ENCODE results near the gene DIPK2A. TPM values are rescaled to one million over a fixed set of nuclear protein-coding genes. Genes with fewer than 3 reads are reported as not detected.

The DIPK2A gene
- total and polyA plus RNA-seq, 2 of the 13 experiments (the other 11 are each of a cell fraction or from before 2014, with no cell fraction given) = 5.8 to 8.0 TPM

DNA sequence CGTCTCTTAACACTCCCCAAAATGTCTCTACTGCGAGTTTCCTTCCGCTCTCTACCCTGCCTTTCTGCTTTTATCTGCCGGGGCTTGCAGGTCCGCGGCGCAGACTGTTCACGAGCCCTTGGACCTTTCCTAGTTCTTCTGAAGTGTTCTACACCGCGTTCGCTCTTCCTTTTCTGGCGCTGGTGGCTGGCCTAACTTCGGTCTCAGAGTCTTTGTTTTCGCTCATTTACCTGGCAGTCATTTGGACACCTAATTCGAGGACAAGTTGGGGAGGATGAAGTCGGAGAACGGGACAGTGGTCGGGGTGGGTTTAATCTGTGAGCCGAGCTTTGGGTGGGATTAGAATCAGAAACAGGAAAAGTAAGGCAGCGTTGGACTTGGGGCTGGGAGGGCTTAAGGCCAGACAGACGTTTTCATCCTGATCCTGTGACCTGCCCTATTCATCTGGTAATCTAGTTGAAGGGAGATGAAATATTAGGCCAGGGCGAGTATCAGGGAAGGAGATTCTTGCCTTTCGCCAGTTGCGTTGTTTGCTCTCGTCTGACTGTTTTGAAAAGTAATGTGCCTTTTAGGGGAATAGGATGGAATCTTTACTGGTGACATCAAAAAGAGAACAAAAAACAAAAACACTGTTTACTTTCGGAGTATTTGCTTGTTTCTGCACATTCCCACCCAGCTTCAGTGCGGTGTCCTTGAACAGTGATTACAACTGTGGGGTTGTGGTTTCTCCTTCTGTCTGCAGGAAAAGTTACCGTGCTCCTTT is 1.8 kb downstream of the DIPK2A start (continued):
- TF ChIP-seq, protein P1, sequence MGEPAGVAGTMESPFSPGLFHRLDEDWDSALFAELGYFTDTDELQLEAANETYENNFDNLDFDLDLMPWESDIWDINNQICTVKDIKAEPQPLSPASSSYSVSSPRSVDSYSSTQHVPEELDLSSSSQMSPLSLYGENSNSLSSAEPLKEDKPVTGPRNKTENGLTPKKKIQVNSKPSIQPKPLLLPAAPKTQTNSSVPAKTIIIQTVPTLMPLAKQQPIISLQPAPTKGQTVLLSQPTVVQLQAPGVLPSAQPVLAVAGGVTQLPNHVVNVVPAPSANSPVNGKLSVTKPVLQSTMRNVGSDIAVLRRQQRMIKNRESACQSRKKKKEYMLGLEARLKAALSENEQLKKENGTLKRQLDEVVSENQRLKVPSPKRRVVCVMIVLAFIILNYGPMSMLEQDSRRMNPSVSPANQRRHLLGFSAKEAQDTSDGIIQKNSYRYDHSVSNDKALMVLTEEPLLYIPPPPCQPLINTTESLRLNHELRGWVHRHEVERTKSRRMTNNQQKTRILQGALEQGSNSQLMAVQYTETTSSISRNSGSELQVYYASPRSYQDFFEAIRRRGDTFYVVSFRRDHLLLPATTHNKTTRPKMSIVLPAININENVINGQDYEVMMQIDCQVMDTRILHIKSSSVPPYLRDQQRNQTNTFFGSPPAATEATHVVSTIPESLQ (CRISPR knock-in tag; conservative IDR thresholded peaks at IDR 0.05) = no peak
- no peak for TF ChIP-seq ZNF607 (CRISPR knock-in tag; IDR thresholded peaks at IDR 0.05; ENCODE audit: borderline replicate concordance)
- TF ChIP-seq NFRKB (IDR thresholded peaks at IDR 0.05) = no peak
- no peak for TF ChIP-seq ZFY (CRISPR knock-in tag; IDR thresholded peaks at IDR 0.05)
- TF ChIP-seq, protein P2, sequence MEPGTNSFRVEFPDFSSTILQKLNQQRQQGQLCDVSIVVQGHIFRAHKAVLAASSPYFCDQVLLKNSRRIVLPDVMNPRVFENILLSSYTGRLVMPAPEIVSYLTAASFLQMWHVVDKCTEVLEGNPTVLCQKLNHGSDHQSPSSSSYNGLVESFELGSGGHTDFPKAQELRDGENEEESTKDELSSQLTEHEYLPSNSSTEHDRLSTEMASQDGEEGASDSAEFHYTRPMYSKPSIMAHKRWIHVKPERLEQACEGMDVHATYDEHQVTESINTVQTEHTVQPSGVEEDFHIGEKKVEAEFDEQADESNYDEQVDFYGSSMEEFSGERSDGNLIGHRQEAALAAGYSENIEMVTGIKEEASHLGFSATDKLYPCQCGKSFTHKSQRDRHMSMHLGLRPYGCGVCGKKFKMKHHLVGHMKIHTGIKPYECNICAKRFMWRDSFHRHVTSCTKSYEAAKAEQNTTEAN (CRISPR knock-in tag; conservative IDR thresholded peaks at IDR 0.05) = no peak
- TF ChIP-seq ZNF724P (CRISPR knock-in tag; IDR thresholded peaks at IDR 0.05; ENCODE audit: borderline replicate concordance) = no peak
- no peak for TF ChIP-seq ZNF224 (CRISPR knock-in tag; IDR thresholded peaks at IDR 0.05)
- TF ChIP-seq ZBTB25 (CRISPR knock-in tag; IDR thresholded peaks at IDR 0.05) = no peak
- no peak for TF ChIP-seq NR1H2 (CRISPR knock-in tag; IDR thresholded peaks at IDR 0.05; ENCODE audit: borderline replicate concordance, low read depth)
- TF ChIP-seq ZSCAN20 (CRISPR knock-in tag; IDR thresholded peaks at IDR 0.05; ENCODE audit: borderline replicate concordance) = no peak
- no peak for TF ChIP-seq PTBP1 (IDR thresholded peaks at IDR 0.05; ENCODE audit: low read depth, low read length, poor library complexity, severe bottlenecking)
- TF ChIP-seq SP5 (CRISPR knock-in tag; IDR thresholded peaks at IDR 0.05; ENCODE audit: borderline replicate concordance, low read depth) = peak; percentile 74
- no peak for TF ChIP-seq U2AF1 (optimal IDR thresholded peaks at IDR 0.05; ENCODE audit: low read depth, low read length)
- 0 out of 2 replicates have a peak, but pooled peaks have one; percentile 13 for TF ChIP-seq ZFX (CRISPR knock-in tag; IDR thresholded peaks at IDR 0.05; ENCODE audit: low read depth)
- TF ChIP-seq SRSF4 (IDR thresholded peaks at IDR 0.05; ENCODE audit: low read depth, low read length, poor library complexity, severe bottlenecking) = no peak
- TF ChIP-seq KAT2B (IDR thresholded peaks at IDR 0.05; ENCODE audit: borderline replicate concordance, low read depth, low read length) = no peak
- 0 out of 2 replicates have a peak, but pooled peaks have one; percentile 28 for TF ChIP-seq HOXA3 (CRISPR knock-in tag; IDR thresholded peaks at IDR 0.05)
- peak; percentile 81 for TF ChIP-seq SOX5 (CRISPR knock-in tag; IDR thresholded peaks at IDR 0.05; ENCODE audit: borderline replicate concordance)
- no peak for TF ChIP-seq ATF3 (CRISPR knock-in tag; IDR thresholded peaks at IDR 0.05)
- TF ChIP-seq RXRB (CRISPR knock-in tag; IDR thresholded peaks at IDR 0.05; ENCODE audit: borderline replicate concordance) = peak; percentile 55; the same call in 1 of the 2 replicates
- no peak for TF ChIP-seq TERF1 (CRISPR knock-in tag; IDR thresholded peaks at IDR 0.05)
- TF ChIP-seq NRL (CRISPR knock-in tag; IDR thresholded peaks at IDR 0.05; ENCODE audit: borderline replicate concordance) = no peak
- peak; percentile 23; the same call in 1 of the 2 replicates for TF ChIP-seq STAG1 (CRISPR knock-in tag; IDR thresholded peaks at IDR 0.05)
- TF ChIP-seq TCF7 (IDR thresholded peaks at IDR 0.05; ENCODE audit: low read depth) = peak; percentile 82

Data from HepG2 (cell line).